Adrenal gland (tissue), 5 donors: ENCODE data around the gene EML2.

Experiments used
- POLR2A ChIP-seq, 2 donors: fragments of 450-650 bp; IDR thresholded peaks; one replicate each; pipeline ENCODE4 v1.6.1; 2017; ENCODE audit warnings: antibody characterized with exemption in 2 of 2, mild to moderate bottlenecking in 2 of 2, moderate library complexity in 1 of 2
- TF ChIP-seq, protein P1 (sequence below), 6 experiments: fragments of 450-650 bp in 4 of 6; fragments of 200-600 bp in 2 of 6; sonication (generic) in 1 of 6; IDR thresholded peaks; 1 replicate in 5 of 6; 2 replicates in 1 of 6; pipeline versions ENCODE4 v1.5.1 to v1.8.0; 2016 to 2021; ENCODE audit warnings: antibody characterized with exemption in 6 of 6, mild to moderate bottlenecking in 2 of 6, moderate library complexity in 1 of 6
- donor health status: DM: no; HTN: no; CAD: no.

DNA sequence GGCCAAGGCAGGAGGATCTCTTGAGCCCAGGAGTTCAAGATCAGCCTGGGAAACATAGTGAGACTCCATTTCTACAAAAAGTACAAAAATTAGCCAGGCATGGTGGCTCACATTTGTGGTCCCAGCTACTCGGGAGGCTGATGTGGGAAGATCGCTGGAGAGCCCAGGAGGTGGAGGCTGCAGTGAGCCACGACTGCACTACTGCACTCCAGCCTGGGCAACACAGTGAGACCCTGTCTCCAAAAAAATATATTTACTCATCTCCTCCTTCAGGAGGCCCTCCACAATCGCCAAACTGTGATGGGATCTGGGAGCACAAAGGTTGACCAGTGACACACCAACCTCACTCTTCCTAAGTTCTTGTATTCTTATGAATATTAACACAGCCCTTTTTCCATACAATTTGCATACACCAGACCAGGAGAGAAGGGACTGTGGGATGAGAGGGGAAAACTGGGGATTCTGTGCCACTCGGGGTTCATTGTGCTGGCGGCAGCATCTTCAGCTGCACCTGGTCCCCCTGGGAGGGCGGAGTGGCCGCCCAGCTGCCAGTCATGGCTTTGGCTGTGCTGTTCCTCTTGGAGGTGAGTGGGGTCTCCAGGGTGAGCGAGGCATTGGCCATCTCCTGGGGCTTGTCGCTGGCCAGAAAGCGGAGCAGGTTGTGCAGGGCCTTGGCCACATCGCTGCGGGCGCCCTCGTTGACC, 48.7 kb downstream of the EML2 start:
- TF ChIP-seq, protein P1, sequence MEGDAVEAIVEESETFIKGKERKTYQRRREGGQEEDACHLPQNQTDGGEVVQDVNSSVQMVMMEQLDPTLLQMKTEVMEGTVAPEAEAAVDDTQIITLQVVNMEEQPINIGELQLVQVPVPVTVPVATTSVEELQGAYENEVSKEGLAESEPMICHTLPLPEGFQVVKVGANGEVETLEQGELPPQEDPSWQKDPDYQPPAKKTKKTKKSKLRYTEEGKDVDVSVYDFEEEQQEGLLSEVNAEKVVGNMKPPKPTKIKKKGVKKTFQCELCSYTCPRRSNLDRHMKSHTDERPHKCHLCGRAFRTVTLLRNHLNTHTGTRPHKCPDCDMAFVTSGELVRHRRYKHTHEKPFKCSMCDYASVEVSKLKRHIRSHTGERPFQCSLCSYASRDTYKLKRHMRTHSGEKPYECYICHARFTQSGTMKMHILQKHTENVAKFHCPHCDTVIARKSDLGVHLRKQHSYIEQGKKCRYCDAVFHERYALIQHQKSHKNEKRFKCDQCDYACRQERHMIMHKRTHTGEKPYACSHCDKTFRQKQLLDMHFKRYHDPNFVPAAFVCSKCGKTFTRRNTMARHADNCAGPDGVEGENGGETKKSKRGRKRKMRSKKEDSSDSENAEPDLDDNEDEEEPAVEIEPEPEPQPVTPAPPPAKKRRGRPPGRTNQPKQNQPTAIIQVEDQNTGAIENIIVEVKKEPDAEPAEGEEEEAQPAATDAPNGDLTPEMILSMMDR (IDR thresholded peaks at IDR 0.05) = no peak
- no peak for TF ChIP-seq POLR2A (IDR thresholded peaks at IDR 0.05)
